HG03060 (cell line): ENCODE results near the gene METTL8.

Experiments used
- ATAC-seq: cut with Tn5 transposase; IDR thresholded peaks from one replicate; pipeline ENCODE4 v1.9.1; 2021; ENCODE audit warnings: low read depth, moderate number of reproducible peaks; ENCODE audit not compliant: unreplicated experiment

The METTL8 gene, protein sequence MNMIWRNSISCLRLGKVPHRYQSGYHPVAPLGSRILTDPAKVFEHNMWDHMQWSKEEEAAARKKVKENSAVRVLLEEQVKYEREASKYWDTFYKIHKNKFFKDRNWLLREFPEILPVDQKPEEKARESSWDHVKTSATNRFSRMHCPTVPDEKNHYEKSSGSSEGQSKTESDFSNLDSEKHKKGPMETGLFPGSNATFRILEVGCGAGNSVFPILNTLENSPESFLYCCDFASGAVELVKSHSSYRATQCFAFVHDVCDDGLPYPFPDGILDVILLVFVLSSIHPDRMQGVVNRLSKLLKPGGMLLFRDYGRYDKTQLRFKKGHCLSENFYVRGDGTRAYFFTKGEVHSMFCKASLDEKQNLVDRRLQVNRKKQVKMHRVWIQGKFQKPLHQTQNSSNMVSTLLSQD

GRCh38 chr2:171433763-171434012 is at the start of gene METTL8:
TSS of gene METTL8 (minus strand) at chr2:171433990. CDS start at chr2:171392185, 41,805 bp downstream.
- ATAC-seq: no peak

DNA sequence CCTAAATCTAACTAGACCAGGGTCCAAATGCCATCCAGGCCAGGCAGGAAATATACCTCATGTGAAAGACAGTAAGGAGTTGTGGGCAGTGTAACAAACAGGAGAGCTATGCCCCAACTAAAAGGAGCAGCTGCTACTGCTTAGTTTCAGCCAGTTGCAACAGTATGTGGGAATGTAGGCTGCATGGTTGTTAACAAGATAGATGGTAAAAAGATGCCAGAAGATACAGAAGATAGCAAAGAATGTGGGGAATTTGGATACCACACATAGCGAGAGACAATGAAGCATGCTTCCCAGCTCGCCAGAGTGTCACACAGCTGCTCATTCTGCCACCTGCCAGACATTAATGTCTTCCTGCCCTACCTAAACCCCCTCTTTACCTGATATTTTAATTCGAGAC is 49.1 kb upstream of the METTL8 start:
- ATAC-seq: no peak

GRCh38 chr2:171482308-171482707 is 48.5 kb upstream of the METTL8 start:
- ATAC-seq: no peak

- no peak for ATAC-seq
Observed at GRCh38 chr2:171480908-171481307, 47.1 kb upstream of the METTL8 start.

- ATAC-seq: no peak
Observed at GRCh38 chr2:171479154-171479814, 45.5 kb upstream of the METTL8 start.

- ATAC-seq: no peak
Observed at GRCh38 chr2:171478345-171478744, 44.6 kb upstream of the METTL8 start.

DNA sequence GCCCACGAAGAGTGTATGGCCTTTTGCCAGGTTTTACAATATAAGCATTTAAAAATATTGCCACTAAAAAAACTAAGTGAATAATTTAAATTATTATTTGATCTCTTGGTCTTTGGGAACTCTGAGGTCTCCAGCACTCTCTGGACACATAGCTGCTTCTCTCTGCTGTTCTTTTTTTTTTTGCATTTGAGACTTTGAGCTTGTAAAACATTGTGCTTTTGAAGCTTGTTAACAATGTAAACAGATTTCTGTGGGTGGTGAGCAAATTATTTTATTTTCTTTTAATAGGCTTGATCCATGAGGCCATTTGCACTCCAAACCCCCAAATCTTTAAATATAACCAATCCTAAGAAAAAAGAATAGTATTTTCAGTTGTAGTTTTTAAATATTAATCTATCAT is 42.2 kb upstream of the METTL8 start:
- ATAC-seq: no peak

GRCh38 chr2:171470129-171470528 is 36.3 kb upstream of the METTL8 start:
- ATAC-seq: no peak

GRCh38 chr2:171469176-171469575 is 35.4 kb upstream of the METTL8 start:
- no peak for ATAC-seq

GRCh38 chr2:171460537-171460936 is 26.7 kb upstream of the METTL8 start:
- ATAC-seq: no peak

DNA sequence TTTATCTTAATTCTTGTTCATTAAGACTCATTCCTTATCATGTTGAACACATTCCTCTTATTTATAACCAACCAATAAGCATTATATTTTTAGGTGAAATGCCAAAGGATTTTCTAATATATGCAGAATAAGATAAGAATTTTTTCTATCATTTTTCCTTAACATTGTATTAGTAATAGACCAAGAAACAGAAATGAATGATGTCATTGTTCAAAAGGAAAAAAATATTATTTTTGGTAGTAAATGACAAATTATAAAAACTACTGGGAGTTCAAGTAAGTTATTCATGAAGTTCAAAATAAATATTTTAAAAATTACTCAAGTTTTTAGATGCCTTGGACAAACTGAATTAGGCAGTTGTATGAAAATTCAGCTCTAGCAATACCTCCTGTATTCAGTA is 25.7 kb upstream of the METTL8 start:
- ATAC-seq: no peak

DNA sequence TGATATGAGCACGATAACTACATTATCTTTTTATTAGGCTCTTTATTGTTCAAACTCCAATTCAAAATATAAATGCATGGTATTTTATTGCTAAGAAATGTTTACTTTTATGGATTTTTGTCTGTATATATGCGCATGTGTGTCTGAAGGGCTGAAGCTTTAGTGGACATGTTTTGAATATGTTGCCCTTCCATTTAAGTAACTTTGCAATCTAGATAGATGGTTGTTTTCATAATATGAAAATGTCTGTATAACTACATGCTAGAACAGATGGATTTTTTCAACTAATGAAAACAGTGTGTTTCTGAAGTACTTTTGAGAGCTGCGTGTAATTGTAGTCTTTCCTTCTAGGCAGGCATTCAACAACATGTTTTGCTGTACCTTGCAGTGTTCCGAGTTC is 19.0 kb upstream of the METTL8 start:
- no peak for ATAC-seq

DNA sequence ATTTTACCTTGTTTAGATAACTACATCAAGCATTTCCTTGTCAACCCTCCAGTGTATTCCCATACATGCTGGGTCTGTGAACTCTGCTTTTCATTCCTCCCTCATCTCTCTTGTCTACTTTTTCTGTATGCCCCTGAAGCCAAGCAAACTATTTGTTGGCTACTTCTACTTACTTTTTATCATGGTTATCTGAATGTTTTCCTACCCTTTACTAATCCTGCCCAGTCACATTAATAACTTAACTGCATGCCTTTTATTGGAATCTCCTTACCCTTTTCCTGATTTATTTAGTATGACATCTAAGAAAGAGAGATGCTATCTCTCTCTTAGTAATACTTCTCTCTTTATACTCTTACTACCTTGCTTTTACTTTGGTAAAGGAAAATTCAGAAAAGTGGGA is 17.3 kb upstream of the METTL8 start:
- ATAC-seq: no peak

- no peak for ATAC-seq
Observed at GRCh38 chr2:171447675-171448074, 13.9 kb upstream of the METTL8 start.

DNA sequence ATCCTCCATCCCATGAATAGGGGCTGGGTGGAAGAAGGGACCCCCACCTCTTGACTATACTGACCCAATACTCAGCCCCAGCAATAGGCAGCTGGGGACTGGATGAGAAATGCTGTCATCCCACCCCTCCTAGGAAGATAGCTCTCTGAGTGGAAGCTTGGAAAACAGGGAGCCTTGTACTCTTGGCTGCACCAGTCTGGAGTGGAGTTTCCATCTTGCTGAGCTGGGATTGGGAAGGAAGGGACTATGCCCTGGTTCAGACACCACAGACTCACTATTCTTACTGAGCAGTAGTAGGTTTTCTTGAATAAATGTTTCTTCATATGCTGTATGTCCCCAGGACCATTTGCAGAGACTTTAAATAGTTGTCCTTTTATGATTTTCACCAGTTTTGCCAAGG is 7.7 kb upstream of the METTL8 start:
- ATAC-seq: no peak

GRCh38 chr2:171436307-171436706 is 2.5 kb upstream of the METTL8 start:
- no peak for ATAC-seq

- peak; percentile 81 for ATAC-seq
Observed at GRCh38 chr2:171434013-171434989, 511 bp upstream of the METTL8 start, which contains the start of gene DCAF17. TSS of gene DCAF17 (plus strand) at chr2:171434226. CDS start at chr2:171434578, 352 bp downstream.

DNA sequence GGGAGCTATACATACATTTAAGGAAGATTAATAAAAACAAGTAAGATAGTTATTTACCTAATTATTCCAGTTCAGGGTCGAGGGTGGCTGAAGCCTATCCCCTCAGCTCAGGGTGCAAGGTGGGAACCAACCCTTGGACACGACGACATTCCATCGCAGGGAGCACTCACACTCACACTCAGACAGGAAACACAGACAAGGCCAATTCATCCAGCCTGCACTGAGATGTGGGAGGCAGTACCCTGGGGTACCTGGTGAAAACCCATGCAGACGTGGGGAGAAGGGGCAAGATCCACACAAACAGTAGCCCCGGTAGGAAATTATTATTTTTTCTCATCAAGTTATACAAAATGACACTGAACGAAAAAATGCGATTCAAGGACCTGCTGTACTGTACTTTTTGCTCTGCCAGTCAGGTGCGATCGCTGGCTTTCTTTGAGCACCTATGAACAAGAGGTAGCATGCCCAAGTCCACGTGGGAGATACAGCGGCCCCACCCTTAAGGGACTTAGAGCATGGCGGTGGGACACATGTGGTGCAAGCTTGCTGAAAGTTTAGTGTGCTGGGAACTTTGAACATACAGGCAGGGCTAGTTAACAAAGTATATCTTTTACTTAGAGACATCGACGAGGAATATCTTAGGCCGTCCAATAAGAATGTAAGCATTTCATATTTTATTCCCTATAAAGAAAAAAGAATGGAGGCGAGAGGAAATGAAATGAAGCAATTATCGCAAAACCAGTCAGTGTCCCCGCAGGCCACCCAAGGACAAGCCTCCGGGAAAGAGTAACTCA is 624 bp downstream of the METTL8 start:
- no peak for ATAC-seq

DNA sequence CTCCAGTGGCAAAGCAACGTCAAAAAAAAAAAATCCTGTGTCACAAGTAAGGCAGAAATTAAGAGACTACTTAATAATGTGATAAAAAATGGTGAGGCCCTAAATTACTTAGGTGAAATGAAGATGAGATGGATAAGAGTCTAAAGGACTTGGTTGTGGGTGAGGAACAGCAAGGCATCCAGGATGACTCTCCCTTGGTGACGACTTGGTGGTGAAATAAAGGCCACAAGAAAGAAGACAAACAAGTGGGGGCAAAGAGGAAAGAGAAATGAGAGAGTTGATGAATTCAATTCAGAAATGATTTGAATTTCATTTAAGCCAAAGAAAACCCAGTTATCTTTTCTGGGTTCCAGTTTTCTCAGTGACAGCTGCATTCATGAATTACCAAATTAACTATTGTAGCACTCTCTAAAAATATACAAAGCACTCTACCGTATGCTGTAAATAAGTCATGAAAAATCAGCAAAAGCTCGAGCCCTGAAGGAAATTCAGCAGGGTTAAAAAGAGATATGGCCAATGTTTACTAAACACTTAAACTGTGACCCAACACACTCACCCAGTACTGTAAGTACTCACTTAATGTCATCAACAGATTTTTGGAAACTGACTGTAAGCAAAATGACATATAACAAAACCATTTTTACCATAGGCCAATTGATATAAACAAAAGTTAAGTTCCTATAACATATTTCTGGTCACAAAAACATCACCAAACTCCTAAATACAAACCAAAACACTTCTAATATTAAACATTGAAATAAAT is 1.4 kb downstream of the METTL8 start:
- no peak for ATAC-seq
